Measurements from ENCODE around the gene MS4A12.
"Not testable (repeated sequence)": the region's sequence is repeated elsewhere in the genome, so short reads cannot be mapped to it uniquely, and the experiment has no call there.

Gene MS4A12

DNA sequence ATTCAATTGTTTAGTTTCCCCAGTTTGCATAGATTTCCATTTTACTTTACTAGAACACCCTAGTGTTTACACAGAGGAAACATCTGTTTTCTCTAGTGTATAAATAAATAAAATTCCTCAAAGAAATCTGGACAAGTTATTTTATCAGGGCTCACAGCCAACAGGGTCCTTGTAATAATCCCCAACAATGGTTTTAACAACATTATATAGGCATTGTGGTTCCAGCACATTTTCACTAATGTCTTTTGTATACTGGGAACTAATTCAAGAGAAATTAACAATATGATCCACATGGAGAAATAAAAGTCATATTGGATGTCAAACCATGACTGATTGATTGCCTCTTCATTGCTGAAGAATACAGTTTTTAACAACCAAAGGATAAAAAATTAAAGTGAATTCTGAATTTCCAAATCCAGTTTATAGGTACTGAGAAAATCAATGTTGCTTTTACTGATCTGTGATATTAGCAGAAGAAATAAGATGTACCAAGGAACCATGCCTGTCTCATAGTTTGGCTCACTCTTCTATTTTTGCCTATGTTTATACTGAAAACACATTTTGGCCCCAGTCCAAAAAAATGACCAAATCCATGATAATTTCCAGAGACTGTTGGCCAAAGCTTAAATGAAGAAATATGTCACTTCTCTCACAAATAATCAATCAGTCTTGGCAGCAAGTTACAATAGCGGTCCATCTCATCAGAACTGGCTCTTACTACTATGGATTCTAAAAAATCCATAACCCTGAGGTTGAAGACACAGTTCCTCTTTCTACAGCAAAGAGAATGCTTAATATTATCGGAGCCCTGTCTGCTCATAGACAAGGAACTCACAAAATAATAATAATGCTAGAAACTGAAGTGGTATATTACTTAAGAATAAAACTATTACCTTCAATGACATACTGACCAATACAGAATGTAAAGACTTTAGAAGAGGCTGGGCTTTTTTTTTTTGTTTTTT lies 21.2 kb downstream of the MS4A12 start:
- no peak for DNase-seq (ENCODE audit: low spot score)

DNA sequence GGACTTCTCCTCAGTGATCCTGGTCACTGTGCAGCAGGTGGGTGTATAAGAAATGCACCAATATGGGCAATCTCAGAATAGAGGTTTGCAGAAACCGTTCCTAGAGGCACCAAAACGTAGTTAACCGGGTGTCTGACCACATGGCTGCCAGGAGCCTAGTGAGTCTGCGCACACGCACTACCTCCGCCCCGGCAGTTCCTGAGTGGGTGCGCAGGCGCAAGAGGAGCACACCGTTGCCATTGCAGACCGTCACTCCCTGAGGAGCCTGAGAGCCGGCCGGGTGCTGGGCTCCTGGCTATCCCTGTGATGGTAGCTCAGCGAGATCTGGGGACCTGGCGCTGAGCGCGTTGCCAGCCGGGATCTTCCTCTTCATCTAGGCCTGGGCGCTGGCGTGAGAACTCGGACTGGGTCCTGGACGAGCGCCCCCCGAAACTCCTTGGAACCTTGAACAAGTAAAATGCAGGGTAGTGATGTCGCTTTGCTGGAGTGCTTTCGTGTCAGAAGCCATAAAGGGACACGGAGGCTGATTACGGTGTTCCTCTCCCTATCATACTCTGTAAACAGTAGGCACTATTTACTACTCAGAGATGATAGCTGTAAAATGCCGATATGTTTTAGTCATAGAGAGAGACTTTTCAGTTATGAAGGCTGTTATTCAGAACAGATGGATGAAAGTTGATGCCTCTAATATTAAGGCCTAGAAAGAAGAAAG lies 22.7 kb downstream of the MS4A12 start, which contains the start of gene MS4A13:
Gene MS4A13, plus strand, starts transcription at position 249 of the 712 bp plus-strand sequence. CDS start 2,692 bp downstream, outside the sequence.
- DNase-seq (ENCODE audit: low spot score), result no peak

DNA sequence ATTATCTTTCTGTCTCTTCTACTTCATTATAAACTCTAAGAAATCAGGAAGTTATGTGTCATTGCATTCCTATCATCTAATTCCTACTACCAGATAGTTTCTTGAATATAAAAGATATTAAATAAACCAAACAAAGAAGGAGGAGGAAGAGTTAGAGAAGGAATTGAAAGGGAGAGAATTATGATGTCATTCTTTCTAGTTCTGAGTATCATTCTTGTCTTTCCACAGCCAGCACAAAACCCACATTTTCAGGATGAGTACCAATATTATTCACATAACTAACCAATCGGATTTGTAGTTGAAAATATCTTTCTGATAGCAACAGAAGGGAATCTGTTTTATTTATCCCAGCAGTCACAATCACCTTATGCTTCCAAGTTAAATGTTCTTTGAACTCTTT lies 35.9 kb downstream of the MS4A12 start:
- no peak for DNase-seq (ENCODE audit: low spot score)

DNA sequence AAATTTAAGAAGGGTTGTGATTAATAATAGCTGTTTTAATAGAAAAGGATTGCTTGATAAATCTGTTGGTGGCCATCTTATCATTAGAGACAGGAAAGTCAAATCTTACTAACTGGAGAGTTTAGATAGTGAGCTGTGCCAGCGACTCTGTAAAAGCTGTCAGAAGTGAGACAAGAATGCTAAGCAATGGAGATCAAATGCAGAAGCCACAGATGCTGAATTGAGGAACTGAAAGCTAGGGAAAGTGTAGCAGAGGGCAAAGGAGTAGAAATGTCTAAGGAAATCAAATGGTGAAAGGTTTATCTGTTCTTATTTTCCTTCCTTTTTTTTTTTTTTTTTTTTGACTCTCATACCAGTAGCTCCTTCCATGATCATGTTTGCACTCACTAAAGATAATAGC lies 36.4 kb downstream of the MS4A12 start:
- peak; percentile 51 for DNase-seq (ENCODE audit: low spot score)

DNA sequence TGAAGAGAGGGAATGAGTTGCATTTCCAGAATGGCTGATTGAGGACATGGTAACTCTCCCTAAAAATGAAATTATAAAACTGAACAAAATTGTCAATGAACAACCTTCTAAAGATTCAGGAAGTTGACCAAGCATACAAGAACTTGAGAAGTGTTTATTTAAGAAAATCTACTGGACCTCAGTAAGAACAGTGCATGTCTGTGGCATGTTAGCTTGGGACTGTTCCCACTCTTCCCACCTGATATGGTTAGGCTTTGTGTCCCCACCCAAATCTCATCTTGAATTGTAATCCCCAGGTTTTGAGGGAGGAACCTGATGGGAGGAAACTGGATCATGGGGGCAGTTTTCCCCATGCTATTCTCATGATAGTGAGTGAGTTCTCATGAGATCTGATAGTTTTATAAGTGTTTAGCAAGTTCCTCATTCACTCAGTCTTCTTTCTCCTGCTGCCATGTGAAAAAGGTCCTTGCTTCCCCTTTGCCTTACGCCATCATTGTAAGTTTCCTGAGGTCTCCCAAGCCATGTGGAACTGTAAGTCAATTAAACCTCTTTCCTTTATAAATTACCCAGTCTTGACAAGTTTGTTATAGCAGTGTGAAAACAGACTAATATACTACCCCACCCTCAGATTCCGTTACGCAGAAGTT lies 38.0 kb downstream of the MS4A12 start:
- no peak for DNase-seq (ENCODE audit: low spot score)

DNA sequence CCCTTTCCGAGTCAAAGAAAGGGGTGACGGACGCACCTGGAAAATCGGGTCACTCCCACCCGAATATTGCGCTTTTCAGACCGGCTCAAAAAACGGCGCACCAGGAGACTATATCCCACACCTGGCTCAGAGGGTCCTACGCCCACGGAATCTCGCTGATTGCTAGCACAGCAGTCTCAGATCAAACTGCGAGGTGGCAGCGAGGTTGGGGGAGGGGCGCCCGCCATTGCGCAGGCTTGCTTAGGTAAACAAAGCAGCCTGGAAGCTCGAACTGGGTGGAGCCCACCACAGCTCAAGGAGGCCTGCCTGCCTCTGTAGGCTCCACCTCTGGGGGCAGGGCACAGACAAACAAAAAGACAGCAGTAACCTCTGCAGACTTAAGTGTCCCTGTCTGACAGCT lies 39.8 kb downstream of the MS4A12 start:
- DNase-seq (ENCODE audit: low spot score), result not testable (repeated sequence)

DNA sequence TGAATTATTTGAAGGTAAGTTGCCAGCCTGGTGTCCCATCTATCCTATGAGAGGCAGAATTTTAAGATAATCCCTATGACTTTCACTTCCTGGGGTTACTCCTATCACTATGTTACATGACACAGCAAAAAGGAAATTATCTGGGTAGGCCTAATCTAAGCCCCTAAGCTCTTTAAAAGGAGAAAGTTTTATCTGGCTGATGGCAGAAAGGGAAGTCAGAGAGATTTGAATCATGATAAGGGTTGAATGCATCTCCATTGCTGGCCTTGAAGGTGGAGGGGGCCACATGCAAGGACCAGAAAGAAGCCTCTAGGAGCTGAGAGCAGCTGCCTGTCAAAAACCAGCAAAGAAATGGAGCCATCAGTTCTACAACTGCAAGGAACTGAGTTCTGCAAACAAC lies 46.0 kb downstream of the MS4A12 start:
- not testable (repeated sequence) for DNase-seq (ENCODE audit: low spot score)

DNA sequence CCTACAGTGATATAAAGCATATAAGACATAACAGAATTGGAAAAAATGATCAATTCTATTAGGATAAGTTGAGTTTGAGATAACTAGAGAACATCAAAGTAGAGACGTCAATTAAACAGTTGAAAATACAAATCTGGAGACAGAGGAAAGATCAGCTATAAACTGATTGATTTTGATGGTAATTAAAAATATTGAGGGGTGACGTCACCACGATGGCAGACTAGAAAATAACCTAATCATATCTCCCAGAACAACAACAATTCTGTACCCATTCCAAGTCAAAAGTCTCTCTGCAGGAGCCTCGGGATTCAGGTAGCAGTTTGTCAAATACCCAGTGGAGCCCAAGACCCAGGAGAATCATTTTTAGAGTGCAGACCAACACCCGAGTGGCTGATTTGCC lies 51.5 kb downstream of the MS4A12 start:
- no peak for DNase-seq (ENCODE audit: low spot score)

All from globus pallidus (tissue), 1 donor.